ENCODE measurements around the gene IQCH. TPM values are rescaled to one million over a fixed set of nuclear protein-coding genes. Genes with fewer than 3 reads are reported as not detected.

IQCH gene
- total and polyA plus RNA-seq, 9 of the 15 experiments (the other 6 are each of a cell fraction or from before 2014, with no cell fraction given): 1.8 to 3.9 (median 2.7) TPM

DNA sequence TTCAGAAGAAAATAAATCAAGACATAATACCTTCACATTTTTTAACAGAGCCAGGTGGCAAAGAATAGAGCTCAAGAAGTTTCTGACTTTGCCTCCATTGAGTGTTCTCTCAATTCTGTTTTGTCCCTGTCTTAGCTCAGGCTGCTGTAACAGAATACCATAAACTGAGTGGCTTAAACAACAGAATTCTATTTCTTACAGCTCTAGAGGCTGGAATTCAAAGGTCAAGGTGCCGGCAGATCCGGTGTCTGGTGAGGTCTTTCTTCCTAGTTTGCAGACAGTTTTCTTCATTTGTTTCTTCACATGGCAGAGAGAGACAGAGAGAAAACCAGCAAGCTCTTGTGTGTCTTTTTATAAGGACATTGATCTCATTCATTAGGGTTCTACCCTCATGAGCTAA, 25.6 kb downstream of the IQCH start:
- CTCF ChIA-PET (ENCODE audit: low intra/inter-chr PET ratio): no interaction called here

More for the DNA sequence above, 25.6 kb downstream of the IQCH start:
- no peaks in the 10 kb centered on the region for H3K27me3 ChIP-seq (ENCODE audit: control insufficient read depth in 2 of 2, insufficient read depth in 2 of 2, low read length in 2 of 2)
- TF ChIP-seq STAT5A (IDR thresholded peaks at IDR 0.05; ENCODE audit: borderline replicate concordance, low read length) (no peak), SRSF3 (IDR thresholded peaks at IDR 0.05; ENCODE audit: insufficient read depth, low read length) (no peak), SRSF9 (IDR thresholded peaks at IDR 0.05; ENCODE audit: borderline replicate concordance, low read depth, low read length) (no peak), XRCC5 (IDR thresholded peaks at IDR 0.05; ENCODE audit: low read depth, low read length) (no peak), HNRNPK (IDR thresholded peaks at IDR 0.05; ENCODE audit: low read depth, low read length, poor library complexity, severe bottlenecking) (no peak), STAG1 (CRISPR knock-in tag; IDR thresholded peaks at IDR 0.05; ENCODE audit: borderline replicate concordance) (no peak)
- TF ChIP-seq, protein P1, sequence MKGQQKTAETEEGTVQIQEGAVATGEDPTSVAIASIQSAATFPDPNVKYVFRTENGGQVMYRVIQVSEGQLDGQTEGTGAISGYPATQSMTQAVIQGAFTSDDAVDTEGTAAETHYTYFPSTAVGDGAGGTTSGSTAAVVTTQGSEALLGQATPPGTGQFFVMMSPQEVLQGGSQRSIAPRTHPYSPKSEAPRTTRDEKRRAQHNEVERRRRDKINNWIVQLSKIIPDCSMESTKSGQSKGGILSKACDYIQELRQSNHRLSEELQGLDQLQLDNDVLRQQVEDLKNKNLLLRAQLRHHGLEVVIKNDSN (CRISPR knock-in tag; IDR thresholded peaks at IDR 0.05): no peak
- TF ChIP-seq, protein P2, sequence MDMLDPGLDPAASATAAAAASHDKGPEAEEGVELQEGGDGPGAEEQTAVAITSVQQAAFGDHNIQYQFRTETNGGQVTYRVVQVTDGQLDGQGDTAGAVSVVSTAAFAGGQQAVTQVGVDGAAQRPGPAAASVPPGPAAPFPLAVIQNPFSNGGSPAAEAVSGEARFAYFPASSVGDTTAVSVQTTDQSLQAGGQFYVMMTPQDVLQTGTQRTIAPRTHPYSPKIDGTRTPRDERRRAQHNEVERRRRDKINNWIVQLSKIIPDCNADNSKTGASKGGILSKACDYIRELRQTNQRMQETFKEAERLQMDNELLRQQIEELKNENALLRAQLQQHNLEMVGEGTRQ (CRISPR knock-in tag; IDR thresholded peaks at IDR 0.05): no peak
- TF ChIP-seq, protein P3, sequence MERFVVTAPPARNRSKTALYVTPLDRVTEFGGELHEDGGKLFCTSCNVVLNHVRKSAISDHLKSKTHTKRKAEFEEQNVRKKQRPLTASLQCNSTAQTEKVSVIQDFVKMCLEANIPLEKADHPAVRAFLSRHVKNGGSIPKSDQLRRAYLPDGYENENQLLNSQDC (CRISPR knock-in tag; IDR thresholded peaks at IDR 0.05): no peak
- no peak overlapping the region for H3K4me2 ChIP-seq (ENCODE audit: insufficient read depth, low read length)
- no peak overlapping the region for H3K27ac ChIP-seq (ENCODE audit: extremely low read depth, low read depth, low read length)
- FAIRE-seq (no peak), DNase-seq (ENCODE audit: extremely low read depth in 1 of 4, low spot score in 3 of 4) (no peak), ATAC-seq (no peak)
- no peaks in the 10 kb centered on the region for H3K36me3 ChIP-seq (ENCODE audit: control insufficient read depth, insufficient read depth, low read length)
- H3K4me1 ChIP-seq (replicated peaks in 1 of 2; ENCODE audit: control insufficient read depth in 2 of 2, insufficient read depth in 2 of 2, low read length in 2 of 2): no peaks in the 10 kb centered on the region
- POLR2A ChIA-PET: interaction anchor here (0.8 kb wide), 1 partner anchor 16 kb away, joined by 4 read pairs; no protein-coding TSS in a partner anchor
- H3K4me3 ChIP-seq: no peak overlapping the region
- no peaks in the 10 kb centered on the region for H3K9me1 ChIP-seq (ENCODE audit: control insufficient read depth, insufficient read depth, low read length)
- no peaks in the 10 kb centered on the region for H3K79me2 ChIP-seq (ENCODE audit: control insufficient read depth, insufficient read depth, low read length)
- no peak overlapping the region for H3K9ac ChIP-seq (ENCODE audit: insufficient read depth in 1 of 2, low read depth in 2 of 2, low read length in 2 of 2)
- H4K20me1 ChIP-seq (replicated peaks; ENCODE audit: control insufficient read depth, insufficient read depth, low read length): no peaks in the 10 kb centered on the region
- WGBS (ENCODE audit: insufficient coverage, low coverage, missing lambda C conversion rate): 56% methylated on average over 2 of the region's 2 CpGs
- H3K9me3 ChIP-seq (replicated peaks; ENCODE audit: control insufficient read depth, insufficient read depth, low read depth, low read length): no peaks in the 10 kb centered on the region
- no peak overlapping the region for H2AFZ ChIP-seq (ENCODE audit: low read depth, low read length)
- in situ Hi-C loops (cut with MboI): no loop called here
- intact Hi-C loops (cut with micrococcal nuclease): no loop called here
- no TSS peak for BruUV-seq (replicated peaks)

All from K562 (cell line).